BJ (cell line): ENCODE results near the gene DERA. TPM values are rescaled to one million over a fixed set of nuclear protein-coding genes. Genes with fewer than 3 reads are reported as not detected.

Experiments
- CTCF ChIA-PET: fragments of 350-600 bp; formaldehyde crosslinking; extraction: SDS; loops from one replicate; lab custom pipeline; 2021; ENCODE audit warnings: antibody characterized with exemption, inconsistent platforms; lab: Yijun Ruan, JAX
- POLR2A ChIA-PET: fragments of 300-600 bp; sonication (Branson Sonifier 250); formaldehyde crosslinking; extraction: SDS; loops from one replicate; lab custom pipeline; 2021; ENCODE audit warnings: antibody characterized with exemption; lab: Charles Lee
- DNase-seq: peaks from one replicate; pipeline ENCODE4 v3.0.0-alpha.2; 2011; ENCODE audit warnings: low read depth
- H3K27me3 ChIP-seq: 2 replicates; pipeline ENCODE4 v1.6.0; 2011; ENCODE audit warnings: low read length; ENCODE audit not compliant: control insufficient read depth, insufficient read depth
- H3K36me3 ChIP-seq: 2 replicates; pipeline ENCODE4 v1.5.1; 2011; ENCODE audit warnings: low read length; ENCODE audit not compliant: control insufficient read depth, insufficient read depth
- H3K4me3 ChIP-seq: 2 replicates; pipeline ENCODE4 v1.5.1; 2011; ENCODE audit warnings: low read depth, mild to moderate bottlenecking, control low read depth, low read length
- CTCF ChIP-seq: IDR thresholded peaks from 2 replicates; pipeline ENCODE4 v1.5.1; 2011; ENCODE audit warnings: low read depth, mild to moderate bottlenecking, control low read depth, inconsistent platforms, low read length, moderate library complexity; ENCODE audit not compliant: insufficient read depth
- polyA plus RNA-seq: library from polyadenylated mRNA; depleted of rRNA; stranded (reverse); fragments of >200 nt; gene quantifications from 2 replicates; pipeline ENCODE4 v1.2.3, GENCODE V29; 2011

Gene DERA
- polyA plus RNA-seq, 1 experiment = 22.6 TPM

- Histone ChIP-seq H3K36me3 (no peaks in the 10 kb centered on the region), H3K4me3 (no peak overlapping the region), H3K27me3 (no peaks in the 10 kb centered on the region)
- TF ChIP-seq CTCF = no peak
- ChIA-PET POLR2A (no interaction called here), CTCF (interaction anchor here (1.1 kb wide), 1 partner anchor 10 kb away, joined by 3 read pairs; no protein-coding TSS in a partner anchor)
- DNase-seq = no peak
Measured at GRCh38 chr12:15932327-15932726, 21.2 kb downstream of the DERA start.

DNA sequence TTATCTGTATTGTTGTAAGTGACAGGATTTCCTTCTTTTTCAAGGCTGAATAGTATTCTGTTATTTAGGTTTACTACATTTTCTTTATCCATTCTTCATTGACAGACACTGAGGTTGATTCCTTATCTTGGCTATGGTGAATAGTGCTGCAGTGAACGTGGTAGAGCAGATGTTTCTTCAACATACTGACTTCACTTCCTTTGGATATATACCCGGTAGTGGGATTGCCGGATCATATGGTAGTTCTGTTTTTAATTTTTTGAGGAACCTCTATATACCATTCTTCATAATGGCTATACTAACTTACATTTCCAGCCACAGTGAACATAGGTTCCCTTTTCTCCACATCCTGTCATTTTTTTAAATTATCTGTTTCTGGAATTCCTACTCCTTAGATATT, 21.8 kb downstream of the DERA start:
- TF ChIP-seq CTCF = no peak
- no peaks in the 10 kb centered on the region for H3K36me3 ChIP-seq
- CTCF ChIA-PET = interaction anchor here (1.1 kb wide), 1 partner anchor 10 kb away, joined by 3 read pairs; no protein-coding TSS in a partner anchor
- no peak overlapping the region for H3K4me3 ChIP-seq
- no peak for DNase-seq
- POLR2A ChIA-PET = no interaction called here
- no peaks in the 10 kb centered on the region for H3K27me3 ChIP-seq

GRCh38 chr12:15933751-15934150, 22.6 kb downstream of the DERA start:
- no peak for DNase-seq

GRCh38 chr12:15936751-15937150, 25.6 kb downstream of the DERA start:
- CTCF ChIA-PET = interaction anchor here (1.2 kb wide), 1 partner anchor 14 kb away, joined by 4 read pairs; no protein-coding TSS in a partner anchor

More at GRCh38 chr12:15933751-15934150, 22.6 kb downstream of the DERA start:
- Histone ChIP-seq H3K27me3 (no peaks in the 10 kb centered on the region), H3K4me3 (no peak overlapping the region), H3K36me3 (no peaks in the 10 kb centered on the region)
- TF ChIP-seq CTCF = no peak
- POLR2A ChIA-PET = no interaction called here
- CTCF ChIA-PET = no interaction called here

DNA sequence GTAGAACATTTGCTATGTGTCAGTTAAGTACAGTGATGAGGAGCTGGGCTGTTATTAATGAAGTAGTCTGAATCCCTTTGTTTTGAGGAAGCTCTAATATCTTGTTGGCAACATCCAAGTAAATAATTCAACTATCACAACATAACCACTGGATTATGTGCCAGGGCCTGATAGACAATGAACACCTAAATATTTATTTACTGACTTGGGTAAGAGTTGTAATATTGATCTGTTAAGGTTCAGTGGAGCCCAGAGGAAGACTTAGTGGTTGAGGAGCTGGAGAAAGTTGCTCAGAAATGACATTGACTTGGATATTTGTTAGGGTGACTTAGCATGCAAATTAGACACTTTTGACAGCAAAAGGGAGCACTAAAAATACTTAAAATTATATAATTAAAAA, 26.8 kb downstream of the DERA start:
- Histone ChIP-seq H3K27me3 (no peaks in the 10 kb centered on the region), H3K36me3 (no peaks in the 10 kb centered on the region), H3K4me3 (no peak overlapping the region)
- CTCF ChIA-PET = interaction anchor here (1.1 to 1.2 kb wide), 2 partner anchors 9 to 11 kb away, joined by 4 read pairs; no protein-coding TSS in a partner anchor
- POLR2A ChIA-PET = no interaction called here
- no peak for DNase-seq
- no peak for TF ChIP-seq CTCF

More at GRCh38 chr12:15936751-15937150, 25.6 kb downstream of the DERA start:
- H3K27me3 ChIP-seq = no peaks in the 10 kb centered on the region
- TF ChIP-seq CTCF = no peak
- no peaks in the 10 kb centered on the region for H3K36me3 ChIP-seq
- POLR2A ChIA-PET = no interaction called here
- no peak overlapping the region for H3K4me3 ChIP-seq
- no peak for DNase-seq
